HG03354 (cell line): ENCODE data around the gene CAND2.
"Not testable (repeated sequence)": the region's sequence is repeated elsewhere in the genome, so short reads cannot be mapped to it uniquely, and the experiment has no call there.

ENCODE experiments used
- ATAC-seq: cut with Tn5 transposase; IDR thresholded peaks from one replicate; pipeline ENCODE4 v1.9.1; 2021; ENCODE audit warnings: mild to moderate bottlenecking; ENCODE audit not compliant: unreplicated experiment, poor library complexity, severe bottlenecking

CAND2 gene

GRCh38 chr3:12768579-12769527, 27.6 kb upstream of the CAND2 start:
- ATAC-seq: no peak

- no peak for ATAC-seq
Measured at GRCh38 chr3:12769761-12770160, 26.7 kb upstream of the CAND2 start.

GRCh38 chr3:12771236-12771635, 25.2 kb upstream of the CAND2 start:
- no peak for ATAC-seq

GRCh38 chr3:12772462-12772861, 24.0 kb upstream of the CAND2 start:
- ATAC-seq: no peak

GRCh38 chr3:12773030-12773709, 23.3 kb upstream of the CAND2 start:
- ATAC-seq: no peak

GRCh38 chr3:12773710-12774086, 22.8 kb upstream of the CAND2 start:
- ATAC-seq: no peak

- no peak for ATAC-seq
Measured at GRCh38 chr3:12774619-12775018, 21.9 kb upstream of the CAND2 start.

GRCh38 chr3:12775226-12775625, 21.3 kb upstream of the CAND2 start:
- ATAC-seq: no peak

- ATAC-seq: not testable (repeated sequence)
Measured at GRCh38 chr3:12775970-12776369, 20.5 kb upstream of the CAND2 start.

GRCh38 chr3:12777171-12777570, 19.3 kb upstream of the CAND2 start:
- no peak for ATAC-seq

- ATAC-seq: no peak
Measured at GRCh38 chr3:12780751-12781150, 15.7 kb upstream of the CAND2 start.

GRCh38 chr3:12782172-12782815, 14.2 kb upstream of the CAND2 start:
- no peak for ATAC-seq

- ATAC-seq: no peak
Measured at GRCh38 chr3:12785096-12785495, 11.4 kb upstream of the CAND2 start.

- not testable (repeated sequence) for ATAC-seq
Measured at GRCh38 chr3:12787346-12787745, 9.1 kb upstream of the CAND2 start.

GRCh38 chr3:12787967-12788690, 8.4 kb upstream of the CAND2 start:
- ATAC-seq: not testable (repeated sequence)

GRCh38 chr3:12791430-12791829, 5.0 kb upstream of the CAND2 start:
- ATAC-seq: no peak

- no peak for ATAC-seq
Measured at GRCh38 chr3:12793701-12794100, 2.8 kb upstream of the CAND2 start.

- ATAC-seq: no peak
Measured at GRCh38 chr3:12797124-12797891, 828 bp downstream of the CAND2 start.

- no peak for ATAC-seq
Measured at GRCh38 chr3:12797892-12798558, 1.5 kb downstream of the CAND2 start.
